T1000 (cell line): Measurements from ENCODE around the gene TGM2.
A peak's percentile ranks its signal among the peaks of the same experiment; 100 is the strongest.

Source experiments
- DNase-seq: peaks from one replicate; lab custom pipeline; 2025; ENCODE audit warnings: mixed read lengths; lab: John Stamatoyannopoulos, UW

The TGM2 gene

DNA sequence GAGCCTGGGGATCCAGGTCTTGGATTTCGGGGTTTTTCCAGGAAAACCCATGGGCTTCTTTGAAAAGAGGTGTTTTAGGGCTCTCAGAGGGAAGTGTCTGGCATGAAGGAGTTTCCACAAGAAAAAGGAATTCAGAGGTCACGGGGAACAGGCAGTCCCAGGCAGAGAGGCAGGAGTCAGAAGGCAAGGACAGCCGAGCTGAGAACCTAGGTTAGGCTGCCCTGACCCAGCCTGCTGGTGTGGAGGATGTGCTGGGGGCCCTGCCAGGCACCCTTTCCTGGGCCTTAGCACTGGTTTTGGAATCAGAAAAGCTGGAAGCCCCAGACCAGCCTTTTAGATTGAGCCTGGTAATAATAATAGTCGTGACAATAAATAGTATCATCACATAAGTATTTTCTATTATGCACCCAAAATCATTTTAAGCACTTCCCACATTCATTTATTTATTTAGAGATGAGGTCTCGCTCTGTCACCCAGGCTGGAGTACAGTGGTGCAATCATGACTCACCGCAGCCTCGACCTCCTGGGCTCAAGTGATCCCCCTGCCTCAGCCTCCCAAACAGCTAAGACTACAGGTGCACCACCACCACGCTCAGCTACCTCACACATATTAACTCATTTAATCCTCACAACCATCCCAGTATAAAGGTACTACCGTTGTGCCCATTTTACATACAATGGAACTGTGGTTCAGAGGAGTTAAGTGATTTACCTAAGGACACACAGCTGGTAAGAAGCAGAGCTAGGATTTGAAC, 19.9 kb downstream of the TGM2 start:
- no peak for DNase-seq

DNA sequence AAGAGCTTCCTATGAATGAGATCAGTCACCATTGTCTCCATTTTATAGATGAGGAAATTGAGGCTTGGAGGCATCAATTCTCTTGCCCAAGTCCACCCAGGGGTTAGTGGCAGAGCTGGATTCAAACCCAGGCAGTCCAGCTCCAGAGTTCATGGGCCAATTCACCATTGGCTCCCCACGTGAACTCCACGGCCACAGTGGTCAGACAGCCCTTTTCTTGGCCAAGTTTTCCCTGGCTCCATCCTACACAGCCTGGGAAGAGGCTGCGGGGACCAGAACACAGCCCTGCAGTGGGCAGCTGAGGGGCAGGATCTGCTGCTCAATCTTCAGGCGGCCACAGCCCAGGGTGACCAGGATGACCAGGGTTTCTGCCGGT, 20.5 kb downstream of the TGM2 start:
- no peak for DNase-seq

DNA sequence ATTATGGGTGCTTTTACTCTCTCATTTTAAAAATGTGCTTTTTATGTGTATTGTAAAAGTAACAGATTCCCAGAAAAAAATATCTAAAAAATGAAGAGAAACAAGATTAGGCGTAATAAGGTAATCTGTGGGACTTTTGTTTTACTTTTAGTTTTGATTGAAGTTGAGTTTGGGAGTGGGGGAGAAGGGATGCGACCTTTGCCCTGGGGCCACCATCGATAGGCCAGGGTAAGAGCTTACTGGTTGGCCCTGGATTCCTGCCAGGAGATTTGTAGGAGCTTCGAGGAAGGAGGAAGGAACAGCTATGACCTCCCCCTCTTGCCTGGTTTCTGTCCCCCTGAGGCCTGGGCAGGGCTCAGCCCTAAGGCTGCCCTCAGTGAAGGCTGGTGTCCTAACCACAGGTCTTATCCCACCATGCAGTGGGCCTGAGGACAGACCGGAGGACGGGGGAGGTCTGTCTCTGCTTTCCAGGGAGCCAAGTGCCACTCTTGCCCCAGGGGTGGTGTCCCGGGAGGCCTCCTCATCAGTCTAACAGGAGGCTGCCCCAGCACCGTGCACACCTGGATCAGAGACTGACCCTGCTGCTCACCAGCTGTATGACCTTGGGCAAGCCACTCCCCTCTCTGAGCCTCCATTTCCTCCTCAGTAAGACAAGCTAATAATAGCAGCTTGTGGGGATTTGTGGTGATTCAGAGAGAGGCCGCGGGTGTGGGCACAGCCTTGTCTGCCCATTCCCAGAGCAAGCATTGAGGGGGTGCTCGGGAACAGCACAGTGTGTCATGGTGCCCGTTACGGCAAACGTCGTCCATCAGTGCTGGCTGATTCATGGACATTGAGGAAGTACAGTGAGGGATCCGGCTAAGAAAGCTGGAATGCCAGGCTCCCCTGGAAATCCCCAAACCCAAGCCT, 21.2 kb downstream of the TGM2 start:
- peak; percentile 84 for DNase-seq

DNA sequence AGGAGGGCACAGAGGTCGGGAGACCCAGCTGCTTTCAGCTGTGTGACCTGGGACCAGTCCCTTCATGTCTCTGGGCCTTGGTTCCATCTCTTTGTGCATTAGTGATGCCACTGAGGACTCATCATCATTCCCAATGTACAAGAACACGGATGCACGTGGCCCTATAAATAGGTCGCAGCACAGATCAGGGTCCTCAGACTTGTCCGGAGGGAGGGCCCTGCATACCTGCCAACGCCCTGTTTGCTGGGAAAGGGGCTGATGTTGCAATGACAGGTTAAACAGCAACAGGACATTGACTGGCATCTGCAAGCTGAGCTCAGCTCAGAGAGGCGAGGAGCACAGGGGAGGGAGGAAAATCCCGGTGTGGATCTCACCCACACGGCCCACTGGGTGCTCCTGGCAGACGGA, 21.8 kb downstream of the TGM2 start:
- no peak for DNase-seq

DNA sequence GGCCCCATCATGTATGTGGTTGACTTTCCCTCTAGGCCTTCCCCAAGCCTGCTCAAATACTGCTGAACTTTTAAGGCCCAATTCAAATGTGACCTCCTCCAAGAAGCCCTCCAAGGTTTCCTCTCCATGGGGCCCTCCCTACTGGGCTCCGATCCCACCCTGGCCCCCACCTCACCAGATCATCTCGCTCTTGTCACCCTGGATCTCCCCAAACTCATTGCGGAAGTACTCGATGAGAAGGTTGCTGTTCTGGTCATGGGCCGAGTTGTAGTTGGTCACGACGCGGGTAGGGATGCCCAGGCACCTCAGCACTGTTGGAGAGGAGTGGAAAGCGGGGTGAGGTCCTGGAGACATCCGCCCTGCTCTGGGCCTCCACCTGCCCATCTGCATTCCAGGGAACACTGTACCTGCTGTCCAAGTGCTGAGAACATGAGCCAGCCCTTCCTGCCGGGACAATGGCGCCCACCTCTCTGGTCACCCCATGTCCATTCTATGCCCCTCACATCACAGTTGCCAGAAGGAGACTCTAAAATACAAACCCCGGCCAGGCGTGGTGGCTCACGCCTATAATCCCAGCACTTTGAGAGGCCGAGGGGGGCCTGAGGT, 23.1 kb downstream of the TGM2 start:
- DNase-seq = no peak

DNA sequence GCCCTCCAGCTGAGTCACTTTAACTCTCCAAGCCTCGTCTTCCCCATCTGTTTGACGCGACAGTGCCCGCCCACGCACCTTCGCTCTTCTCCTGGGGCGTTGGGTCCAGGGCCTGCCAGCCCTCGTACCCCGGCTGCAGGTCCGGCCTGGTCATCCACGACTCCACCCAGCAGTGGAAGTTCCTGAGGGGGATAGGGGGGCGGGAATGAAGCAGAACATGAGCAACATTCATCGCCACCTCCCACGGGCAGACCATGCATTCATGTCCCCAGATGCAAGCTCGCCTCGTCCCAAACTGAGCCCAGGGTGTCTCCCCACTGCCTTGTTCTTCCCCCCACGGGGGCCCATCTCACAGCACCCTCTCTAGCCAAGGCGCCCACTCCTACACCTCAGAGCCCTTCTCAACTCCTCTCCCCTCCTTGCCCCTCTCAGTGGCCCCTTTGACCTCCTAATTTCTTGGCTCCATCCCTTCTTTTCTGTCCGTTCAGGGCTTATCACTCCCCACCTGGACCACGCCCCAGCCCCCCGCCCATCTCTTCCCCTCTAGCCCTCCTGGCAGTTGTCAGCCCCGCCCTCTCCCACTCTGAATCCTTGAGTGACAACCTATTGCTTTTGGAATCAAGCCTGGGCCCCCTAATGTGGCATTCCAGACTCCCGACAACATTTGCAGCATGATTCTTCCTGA, 23.7 kb downstream of the TGM2 start:
- DNase-seq = no peak

DNA sequence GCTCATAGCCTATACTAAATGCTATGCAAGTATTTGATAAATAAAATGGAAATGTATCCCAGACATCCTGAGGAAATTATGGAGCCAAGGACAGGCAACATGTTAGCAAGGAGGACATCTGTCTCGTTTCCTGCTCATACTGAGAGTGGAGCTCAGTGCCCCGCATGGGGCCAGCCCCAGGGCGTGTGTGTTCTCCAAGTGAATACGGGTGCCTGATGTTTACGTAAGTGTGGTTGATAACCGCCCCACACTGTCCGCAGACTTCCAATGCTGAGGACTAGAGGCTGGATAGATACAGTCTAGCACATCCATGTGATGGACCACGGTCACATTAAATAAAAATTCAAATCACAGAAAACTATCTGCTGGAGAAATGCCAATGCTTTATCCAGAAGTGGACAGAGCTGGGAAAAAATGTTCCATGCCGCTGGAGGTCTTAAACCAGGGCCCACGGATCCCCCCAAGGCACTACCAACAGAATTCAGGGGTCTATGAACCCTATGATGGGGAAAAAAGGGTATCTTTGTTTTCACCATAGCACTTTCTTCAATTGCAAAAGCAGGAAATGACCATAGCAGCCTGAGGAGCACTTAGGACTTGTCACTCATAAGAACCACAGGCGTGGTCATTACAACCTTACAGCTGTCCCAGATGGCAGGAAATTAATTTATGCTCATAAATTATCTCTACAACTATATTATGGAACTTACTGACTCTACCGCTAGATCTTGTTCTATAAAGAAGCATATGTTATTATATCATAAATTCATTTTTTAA, 24.9 kb downstream of the TGM2 start:
- no peak for DNase-seq

DNA sequence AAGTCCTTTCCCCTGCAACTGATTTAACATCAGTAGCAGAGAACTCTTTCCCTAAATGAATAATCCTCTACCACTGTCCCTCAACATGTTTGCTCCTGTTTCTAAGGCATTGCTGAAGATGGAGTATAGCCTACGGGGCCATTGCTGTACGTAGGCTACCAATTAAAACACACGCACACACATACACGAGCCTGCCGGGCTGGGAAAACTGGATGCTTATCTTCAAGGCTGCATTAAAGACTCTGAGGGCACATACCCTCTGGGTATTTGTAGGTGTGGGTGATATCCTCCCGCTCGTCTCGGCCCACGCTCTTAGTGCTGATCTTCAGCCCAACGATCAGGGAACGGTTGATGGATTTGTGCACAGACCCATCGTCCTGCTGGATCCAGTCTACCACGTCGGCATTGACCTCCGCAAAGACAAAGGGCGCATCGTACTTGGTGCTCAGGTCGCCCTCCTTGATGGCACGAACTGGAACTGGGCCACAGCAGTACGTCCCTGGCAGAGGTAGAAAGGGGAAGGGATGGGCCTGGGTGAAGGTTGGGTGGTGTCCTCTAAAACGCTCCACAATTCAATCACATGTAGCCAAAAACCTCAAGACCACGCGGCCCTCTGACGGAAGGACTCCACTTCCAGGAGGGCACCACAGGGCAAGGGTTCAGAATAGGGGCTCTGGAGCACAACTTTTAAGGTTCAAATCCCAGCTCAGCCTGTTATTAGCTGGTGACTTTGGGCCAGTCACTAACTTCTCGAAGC, 25.7 kb downstream of the TGM2 start:
- DNase-seq = no peak

DNA sequence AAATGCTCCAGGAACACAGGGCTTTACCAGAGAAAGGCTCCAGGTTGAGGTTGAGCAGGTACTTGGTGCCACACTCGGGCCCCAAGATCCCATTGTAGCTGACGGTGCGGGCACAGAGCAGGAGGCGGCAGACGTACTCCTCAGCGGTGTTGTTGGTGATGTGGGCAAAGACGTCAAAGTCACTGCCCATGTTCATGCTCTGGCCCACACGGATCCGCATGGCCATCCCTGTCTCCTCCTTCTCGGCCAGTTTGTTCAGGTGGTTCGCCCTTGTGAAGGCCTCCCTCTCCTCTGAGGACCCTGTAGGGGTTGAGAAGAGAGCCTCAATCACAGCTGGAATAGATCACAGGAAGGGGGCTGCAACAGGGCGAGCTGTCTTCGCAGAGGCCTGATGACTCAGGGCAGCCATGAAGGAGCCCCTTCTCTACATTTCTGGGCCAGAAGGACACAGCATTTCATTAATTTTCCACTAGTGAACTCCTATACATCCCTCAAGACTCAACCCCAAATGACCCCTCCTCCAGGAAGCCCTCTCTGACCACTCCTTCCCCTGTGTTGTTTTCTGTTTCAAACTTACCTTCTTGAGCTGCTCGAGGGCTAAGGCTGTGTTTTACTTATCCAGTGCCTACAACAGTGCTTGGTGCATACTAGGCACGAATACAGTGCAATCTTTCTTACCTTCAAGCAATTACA, 26.8 kb downstream of the TGM2 start:
- no peak for DNase-seq

DNA sequence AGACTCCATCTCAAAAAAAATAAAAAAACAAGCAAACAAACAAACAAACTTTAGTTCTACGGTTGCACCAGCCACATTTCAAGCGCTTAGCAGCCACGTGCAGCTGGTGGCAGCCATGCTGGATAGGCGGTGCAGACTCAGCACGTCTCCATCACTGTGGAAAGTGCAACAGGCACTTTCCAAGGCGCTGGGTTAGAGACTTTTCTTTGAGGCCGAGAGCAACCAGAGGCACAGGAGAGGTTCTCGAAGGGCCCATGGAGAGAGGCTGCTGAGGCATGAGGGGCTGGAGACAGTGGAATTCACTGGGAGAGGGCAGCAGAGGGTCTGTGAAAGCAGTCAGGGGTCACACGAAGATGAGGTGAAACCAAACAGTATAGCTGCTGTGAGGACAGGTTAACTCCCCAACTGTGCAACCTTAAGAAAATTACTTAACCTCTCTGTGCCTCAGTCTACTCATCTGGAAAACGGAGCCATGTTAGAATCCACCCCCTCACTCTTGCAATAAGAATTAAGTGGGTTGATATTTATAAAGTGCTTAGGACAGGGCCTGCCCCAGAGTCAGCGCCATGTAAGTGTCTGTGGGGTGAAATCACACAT, 27.5 kb downstream of the TGM2 start:
- no peak for DNase-seq

DNA sequence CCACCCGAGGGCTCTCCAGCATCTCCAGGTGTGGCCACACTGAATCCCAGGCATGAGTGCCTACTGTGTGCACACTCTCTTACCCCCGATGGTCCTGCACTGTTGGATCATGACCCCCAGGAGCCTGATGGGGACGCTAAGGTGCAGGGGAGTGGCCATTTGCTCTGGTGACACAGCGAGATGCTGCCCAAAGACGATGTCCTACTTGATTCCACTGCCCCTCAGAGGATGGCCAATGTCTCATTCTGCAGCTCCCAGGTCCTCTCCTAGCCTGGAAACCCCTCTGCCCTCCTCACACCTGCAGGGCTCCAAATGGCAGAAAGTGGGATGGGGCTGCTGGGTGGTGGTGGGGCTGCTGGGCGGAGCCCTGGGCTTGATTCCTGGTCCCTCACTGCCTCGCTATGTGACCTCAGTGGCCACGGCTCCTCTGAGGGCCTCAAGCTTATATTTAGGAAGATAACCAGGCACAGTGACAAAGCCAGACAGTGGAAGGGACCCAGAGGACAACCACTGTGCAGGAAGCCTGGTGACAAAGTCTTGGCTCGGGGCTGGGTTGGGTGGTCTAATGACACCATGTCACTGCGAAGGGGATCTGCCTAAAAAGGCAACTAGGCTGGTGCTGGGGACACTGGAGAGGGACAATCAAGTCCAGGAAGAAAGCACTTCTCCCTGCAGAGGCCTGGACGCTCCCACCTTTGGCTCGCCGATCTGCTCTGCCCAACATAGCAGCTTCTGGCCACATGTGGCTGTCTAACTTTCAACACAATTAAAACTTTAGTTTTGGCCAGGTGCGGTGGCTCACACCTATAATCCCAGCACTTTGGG, 28.4 kb downstream of the TGM2 start:
- DNase-seq = no peak

DNA sequence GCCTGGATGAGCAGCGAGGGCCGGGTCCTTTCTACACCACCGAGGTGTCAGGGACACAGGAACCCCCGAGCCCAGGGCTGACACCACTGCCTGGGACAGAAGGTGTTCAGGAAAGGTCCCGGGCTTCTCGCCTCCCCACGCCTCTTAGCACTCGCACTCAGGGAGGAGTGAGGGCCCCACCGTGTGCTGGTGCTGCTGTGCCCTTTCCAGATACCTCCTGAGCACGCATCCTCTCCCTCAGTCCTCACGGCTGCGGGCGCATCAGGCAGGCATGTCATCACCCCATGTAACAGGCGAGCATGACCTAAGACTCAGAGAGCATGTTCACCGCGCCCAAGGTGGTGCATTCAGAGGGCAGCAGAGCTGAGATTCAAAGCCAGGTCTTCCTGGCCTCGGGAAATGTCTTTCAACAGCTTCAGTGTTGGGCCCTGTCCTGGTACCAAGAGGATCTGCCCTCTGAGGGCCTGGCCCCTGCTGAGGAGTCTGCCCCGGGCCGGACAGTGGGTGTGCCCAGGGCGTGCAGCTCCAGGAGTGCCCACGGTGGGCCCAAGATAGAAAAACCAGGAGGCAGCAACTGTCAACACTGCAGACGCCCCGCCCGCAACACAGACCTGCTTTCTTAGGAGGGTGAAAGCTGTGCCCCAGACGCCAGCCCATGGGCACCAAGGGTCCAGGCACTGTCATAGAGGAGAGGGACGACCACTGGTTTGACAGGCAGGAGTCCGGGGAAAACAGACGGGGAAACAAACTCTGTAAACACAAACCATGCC, 29.2 kb downstream of the TGM2 start:
- DNase-seq = no peak

DNA sequence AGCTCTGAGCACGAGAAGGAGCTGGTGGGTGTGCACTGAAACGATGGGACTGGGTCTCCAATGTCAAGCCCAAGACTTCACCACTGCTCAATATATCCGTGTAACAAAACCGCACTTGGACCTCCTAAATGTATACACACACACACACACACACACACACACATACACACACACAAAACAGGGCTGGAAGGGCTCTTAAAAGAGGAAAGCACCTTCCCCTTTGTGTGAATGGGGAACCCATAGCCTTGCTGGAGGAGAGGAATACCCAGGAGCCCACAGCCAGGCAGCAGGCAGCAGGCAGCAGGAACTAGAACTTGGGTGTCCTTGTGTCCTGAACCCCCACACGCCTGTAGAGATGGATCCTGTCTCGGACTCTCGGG, 29.8 kb downstream of the TGM2 start:
- no peak for DNase-seq

DNA sequence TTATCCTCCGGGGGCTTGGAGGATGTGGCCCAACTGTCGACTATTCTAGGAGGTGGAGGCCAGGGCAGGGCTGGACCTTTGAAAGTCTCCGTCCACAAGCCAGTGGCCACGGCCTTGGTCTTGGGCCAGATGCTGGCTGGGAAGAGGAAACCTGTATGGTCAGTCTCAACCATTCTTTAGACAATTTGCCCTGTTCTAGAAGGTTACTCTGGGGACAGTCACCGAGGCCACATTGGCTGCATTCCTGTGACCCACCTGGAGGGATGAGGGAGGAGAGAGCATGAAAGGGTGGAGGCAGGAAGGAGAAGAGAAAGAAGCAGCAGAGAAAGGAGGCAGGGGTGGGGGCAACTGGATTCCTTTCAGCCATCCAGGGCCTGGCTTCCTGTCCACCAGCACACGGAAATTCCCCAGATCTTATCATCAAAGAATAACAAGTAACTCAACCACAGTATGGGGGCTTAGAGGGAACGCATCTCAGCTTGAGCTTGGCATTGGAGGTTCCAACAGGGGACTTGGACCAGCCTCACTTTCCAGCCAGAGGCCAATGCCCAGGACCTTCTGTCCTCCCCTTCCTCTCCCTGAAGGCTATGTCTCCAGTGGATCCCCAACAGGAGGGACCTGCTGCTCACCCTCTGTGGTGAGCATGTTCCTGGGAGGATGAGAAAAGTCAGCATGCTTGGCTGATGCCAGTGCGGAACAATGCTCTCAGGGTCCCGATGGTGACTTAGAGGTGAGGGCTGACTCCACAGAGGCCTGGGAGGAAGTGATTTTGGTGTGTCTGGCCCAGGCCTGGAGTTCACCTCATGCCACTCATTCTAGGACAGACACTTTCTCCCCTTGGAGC, 30.4 kb downstream of the TGM2 start:
- DNase-seq = peak; percentile 26

DNA sequence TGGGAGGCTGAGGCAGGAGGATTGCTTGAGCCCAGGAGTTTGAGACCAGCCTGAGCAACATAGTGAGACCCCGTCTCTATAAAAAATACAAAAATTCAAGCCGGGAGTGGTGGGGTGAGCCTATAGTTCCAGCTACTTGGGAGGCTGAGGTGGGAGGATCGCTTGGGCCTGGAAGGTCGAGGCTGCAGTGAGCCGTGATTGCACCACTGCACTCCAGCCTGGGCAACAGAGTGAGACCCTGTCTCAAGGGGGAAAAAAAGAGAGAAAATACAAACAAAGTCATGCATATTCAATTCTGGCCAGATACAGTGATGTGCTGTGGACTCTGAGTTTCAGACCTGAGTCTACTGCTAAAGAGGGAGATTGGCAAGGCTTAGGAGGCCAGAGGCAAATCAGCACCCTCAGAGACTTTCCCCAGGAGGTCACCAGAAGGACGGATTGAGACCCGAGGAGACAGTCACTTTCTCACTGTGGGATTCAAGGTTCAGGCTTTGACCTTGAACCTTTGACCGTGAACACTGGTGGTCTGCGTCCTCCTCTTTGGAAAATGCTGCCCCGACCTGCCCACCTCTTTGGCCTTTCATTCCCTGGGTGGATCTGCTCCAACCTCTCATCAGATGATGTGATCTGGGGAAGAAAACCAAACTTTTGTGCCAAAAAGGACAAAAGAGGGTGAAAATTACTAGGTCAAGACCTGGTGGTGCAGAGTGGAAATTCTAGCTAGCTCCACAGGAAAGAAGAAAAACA, 31.2 kb downstream of the TGM2 start:
- DNase-seq = no peak

DNA sequence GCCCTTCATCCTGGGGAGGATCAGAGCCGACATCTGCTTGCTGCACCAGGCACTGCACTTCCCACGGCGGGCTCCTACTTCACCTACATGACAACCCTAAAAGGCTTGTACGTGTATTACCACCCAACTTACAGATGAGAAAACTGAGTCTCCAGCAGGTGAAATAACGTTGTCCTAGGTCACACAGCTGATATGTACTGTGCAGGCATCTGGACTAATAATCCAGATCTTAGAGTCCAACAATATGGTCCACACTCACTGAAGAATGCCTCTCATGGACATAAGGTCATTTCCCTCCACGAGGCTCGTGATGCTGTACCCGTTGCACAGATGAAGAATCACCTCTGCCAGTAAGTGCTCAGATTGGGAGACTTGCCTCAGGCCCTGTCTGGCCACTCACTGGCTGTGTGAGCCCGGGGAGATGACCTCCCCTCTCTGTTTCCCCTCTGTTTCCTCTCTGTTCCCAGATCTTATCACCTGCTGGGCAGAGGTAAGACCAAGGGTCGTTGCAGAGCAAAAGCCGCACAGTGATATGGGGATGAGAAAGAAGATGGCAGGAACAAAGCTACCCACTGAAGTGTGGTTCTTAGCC, 32.1 kb downstream of the TGM2 start:
- DNase-seq = no peak
